NCI-H1694 (cell line): ENCODE data around the gene RPL37A.

Experiments
- DNase-seq: peaks from one replicate; lab custom pipeline; 2025; lab: John Stamatoyannopoulos, UW

RPL37A gene

GRCh38 chr2:216498379-216499352 lies at the start of gene RPL37A:
Gene RPL37A (plus strand): TSS chr2:216498844. CDS start chr2:216498875, 31 bp downstream.
- DNase-seq: peak; percentile 95

GRCh38 chr2:216450346-216450745 lies 48.3 kb upstream of the RPL37A start:
- DNase-seq: no peak

- no peak for DNase-seq
These were observed 47.9 kb upstream of the RPL37A start for GRCh38 chr2:216450784-216451183.

DNA sequence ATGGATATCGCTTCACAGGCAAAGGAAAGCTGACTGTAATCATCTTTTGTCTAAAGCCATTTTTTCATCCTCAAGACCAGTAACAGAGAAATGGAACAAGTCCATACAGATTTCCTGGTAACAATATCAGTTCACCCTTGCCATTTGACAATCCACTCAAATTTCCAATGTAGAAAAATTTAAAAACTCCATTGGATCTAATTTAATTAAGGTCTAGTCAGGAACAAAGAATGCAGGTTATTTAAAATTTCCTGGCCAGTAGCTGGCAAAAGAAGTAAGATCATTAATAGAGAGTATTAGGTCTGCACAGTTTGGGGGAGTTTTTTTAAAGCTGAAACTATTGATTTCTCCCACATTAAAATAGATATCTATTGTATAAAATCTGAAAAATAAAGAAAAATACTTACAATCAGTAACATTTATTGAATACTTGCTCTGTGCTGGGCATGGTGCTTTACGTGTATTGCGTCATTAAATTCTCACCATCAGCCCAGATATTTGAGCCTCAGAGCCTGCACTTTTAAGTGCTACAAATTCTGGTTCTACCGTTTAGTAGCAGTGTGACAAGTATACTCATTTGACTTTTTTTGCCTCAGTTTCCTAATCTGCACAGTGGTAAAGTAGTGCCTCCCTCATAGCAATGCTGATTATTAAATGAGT lies 44.6 kb upstream of the RPL37A start:
- DNase-seq: no peak

- no peak for DNase-seq
These were observed 35.5 kb upstream of the RPL37A start for GRCh38 chr2:216463148-216463547.

GRCh38 chr2:216464104-216464720 lies 34.4 kb upstream of the RPL37A start:
- no peak for DNase-seq

GRCh38 chr2:216465579-216466195 lies 33.0 kb upstream of the RPL37A start:
- no peak for DNase-seq

DNA sequence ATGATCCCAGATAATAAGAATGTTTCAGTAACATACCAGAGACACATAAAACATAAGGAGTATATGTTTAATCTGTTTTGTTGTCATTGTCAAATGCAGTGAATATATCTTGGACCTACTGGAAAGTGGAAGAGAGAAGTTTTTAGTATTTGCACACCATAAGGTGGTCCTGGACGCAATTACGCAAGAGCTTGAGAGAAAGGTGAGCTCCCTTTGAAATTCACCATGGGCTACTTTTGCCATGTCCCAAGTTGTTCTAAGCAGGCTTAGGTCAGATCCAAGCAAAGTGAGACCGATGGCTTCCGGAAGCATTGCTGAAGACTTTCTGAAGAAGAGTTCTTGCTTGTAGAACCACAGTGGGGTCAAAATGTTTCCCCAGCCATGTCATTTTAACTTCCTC lies 30.8 kb upstream of the RPL37A start:
- DNase-seq: no peak

DNA sequence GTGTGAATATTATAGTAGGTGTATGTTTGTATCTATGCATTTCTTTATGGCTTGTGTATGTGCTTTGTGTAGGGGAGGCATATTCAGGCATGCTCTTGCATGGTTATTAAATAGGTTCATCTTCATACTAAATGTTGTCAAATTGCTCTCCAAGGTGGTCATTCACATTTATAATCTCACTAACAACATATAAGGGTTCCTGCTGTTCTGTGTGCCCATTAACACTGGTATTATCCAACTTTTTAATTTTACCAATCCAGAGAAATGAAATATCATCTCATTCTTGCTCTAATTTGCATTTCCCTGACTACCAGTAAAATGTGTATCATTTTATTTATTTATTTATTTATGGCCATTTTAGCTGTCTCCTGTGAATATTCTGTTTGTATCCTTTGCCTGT lies 29.0 kb upstream of the RPL37A start:
- no peak for DNase-seq

DNA sequence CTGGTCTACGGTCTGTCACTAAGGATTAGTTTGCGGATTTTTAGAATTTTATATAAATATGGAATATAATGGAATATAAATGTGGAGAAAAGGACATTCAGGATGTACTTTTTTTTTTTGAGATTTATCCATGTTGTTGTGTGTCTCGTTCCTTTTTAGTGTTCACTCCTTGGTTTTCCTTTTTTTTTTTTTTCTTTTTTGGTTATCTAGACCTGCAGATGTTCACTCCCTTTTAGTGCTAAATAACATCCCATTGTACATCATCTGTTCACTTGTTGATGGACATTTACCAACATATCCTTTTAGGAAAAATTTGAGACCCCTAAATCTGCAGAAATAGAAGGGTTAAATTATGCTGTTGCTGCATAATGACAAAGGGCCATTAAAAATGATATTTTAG lies 25.5 kb upstream of the RPL37A start:
- no peak for DNase-seq

DNA sequence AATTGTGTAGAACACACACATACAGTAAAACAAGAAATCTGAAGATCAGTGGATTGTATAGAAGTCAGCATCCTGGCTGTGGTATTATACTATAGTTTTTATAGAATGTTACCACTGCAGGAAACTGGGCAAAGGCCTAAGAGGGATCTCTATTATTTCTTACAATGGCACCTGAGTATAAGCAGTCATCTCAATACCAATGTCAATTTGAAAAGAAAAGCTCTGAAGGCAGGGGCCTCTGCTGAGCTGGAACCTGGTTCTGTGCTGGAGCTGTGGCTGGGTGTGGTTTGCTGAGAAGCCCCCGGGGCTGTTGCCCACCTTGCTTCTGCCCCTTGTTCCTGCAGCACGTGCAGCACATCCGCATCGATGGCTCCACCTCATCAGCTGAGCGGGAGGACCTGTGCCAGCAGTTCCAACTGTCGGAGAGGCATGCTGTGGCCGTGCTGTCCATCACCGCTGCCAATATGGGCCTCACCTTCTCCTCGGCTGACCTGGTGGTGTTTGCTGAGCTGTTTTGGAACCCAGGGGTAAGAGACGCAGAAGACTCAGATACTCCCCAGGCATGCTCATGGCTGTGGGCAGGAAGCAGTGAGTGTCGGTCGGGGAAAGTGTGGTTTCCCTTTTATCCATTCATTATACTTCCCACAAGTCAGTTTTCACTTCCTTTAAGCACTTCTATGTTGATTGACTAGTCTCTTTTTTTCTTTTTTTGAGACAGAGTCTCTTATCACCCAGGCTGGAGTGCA lies 23.5 kb upstream of the RPL37A start:
- DNase-seq: no peak

- DNase-seq: no peak
These were observed 22.9 kb upstream of the RPL37A start for GRCh38 chr2:216475767-216476166.

- DNase-seq: no peak
These were observed 21.2 kb upstream of the RPL37A start for GRCh38 chr2:216477283-216478035.

DNA sequence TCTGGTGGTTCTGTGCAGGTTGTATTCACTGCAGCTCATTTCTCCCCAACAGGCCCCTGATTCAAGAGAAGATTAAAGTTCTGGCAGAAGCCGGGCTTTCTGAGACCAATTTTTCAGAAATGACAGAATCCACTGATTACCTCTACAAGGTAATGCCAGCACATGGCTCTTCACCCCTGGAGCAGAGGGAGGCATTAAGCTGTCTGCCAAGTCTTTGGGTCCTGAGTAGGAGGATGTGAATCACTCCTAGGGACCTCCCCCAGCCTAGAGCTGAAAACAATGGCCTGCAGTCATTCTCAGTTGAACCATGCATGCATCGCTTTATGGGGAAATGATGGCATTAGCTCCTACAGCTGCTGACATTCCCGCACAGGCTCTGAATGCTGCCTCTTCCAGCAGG lies 20.5 kb upstream of the RPL37A start:
- no peak for DNase-seq

DNA sequence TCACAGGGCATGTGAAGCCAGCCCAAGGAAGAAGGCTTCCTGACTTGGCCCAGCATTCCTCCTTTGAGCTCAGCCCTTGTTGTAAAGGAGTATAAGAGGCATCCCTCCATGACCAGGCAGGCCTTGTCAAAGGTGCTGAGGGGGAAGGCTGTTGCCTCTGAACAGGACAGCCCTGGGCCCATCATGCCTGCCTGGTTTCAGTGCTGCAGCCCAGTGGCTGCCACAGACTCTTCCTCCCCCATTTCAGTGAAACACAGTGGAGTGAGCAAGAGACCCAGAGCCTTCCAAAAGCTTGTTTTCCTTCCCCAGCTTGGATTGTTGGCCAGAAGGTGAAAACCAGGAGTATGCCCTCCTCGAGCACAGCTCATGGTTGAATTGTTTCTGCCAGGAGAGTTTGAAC lies 19.9 kb upstream of the RPL37A start:
- DNase-seq: no peak

GRCh38 chr2:216480221-216480620 lies 18.4 kb upstream of the RPL37A start:
- DNase-seq: no peak

DNA sequence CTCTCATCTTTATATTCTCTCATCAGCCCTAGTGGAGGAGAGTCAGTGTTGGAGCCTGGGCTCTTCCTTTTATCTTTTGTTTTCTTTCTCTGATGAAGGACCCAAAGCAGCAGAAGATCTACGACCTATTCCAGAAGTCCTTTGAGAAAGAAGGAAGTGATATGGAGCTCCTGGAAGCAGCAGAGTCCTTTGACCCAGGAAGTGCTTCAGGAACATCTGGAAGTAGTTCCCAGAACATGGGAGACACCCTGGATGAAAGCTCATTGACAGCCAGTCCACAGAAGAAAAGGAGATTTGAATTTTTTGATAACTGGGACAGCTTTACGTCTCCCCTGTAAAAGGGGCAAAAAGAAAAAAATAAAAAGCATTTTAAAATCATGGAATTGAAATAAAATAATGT lies 16.0 kb upstream of the RPL37A start:
- DNase-seq: no peak

- DNase-seq: no peak
These were observed 13.4 kb upstream of the RPL37A start for GRCh38 chr2:216485237-216485636.

DNA sequence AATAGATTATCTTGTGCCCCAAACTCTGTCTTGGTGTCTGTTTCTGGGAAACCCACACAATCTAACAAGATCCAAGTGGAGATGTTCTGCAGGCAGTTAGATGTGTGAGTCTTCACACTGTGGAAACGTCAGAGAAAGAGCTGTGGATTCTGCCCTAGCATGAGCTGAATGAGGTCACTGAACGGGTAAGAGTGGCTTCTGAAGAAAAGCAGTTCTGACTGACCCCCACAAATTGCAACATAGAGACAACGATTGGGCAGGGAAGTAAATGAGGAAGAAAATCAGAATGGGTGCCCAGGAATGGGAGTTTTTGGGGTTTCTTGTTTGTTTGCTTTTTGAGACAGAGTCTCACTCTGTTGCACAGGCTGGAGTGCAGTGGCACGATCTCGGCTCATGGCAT lies 12.9 kb upstream of the RPL37A start:
- DNase-seq: no peak

DNA sequence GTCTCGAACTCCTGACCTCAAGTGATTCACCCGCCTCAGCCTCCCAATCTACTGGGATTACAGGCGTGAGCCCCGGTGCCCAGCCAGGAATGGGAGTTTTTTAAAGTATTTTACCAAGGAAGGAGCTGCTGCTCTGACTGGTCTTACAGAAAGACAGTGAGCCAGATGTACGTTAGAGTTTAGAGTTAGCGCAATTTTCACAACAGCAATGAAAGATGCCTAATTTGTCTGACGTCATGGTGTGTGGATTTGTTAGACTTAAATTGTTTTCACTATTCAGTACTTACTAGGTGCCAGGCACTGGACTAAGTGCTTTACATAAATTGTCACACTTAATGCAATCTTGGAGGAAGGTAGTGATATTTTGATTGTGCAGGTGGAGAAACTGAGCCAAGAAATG lies 12.4 kb upstream of the RPL37A start:
- DNase-seq: no peak

GRCh38 chr2:216486708-216487107 lies 11.9 kb upstream of the RPL37A start:
- DNase-seq: no peak
